H9 (cell line): ENCODE results near the gene APLP2. TPM values are rescaled to one million over a fixed set of nuclear protein-coding genes. Genes with fewer than 3 reads are reported as not detected.

Experiments used
- DNase-seq: peaks from one replicate; pipeline ENCODE4 v3.0.0-alpha.2; 2017
- H2AFZ ChIP-seq: one replicate; pipeline ENCODE4 v1.6.1; 2013; ENCODE audit warnings: mild to moderate bottlenecking, low read length, control low read depth, moderate library complexity
- H2AK5ac ChIP-seq: 2 replicates; pipeline ENCODE4 v1.6.1; 2013; ENCODE audit warnings: low read length, control low read depth, mixed read lengths; ENCODE audit not compliant: insufficient read length
- H2BK120ac ChIP-seq: one replicate; pipeline ENCODE4 v1.6.1; 2013; ENCODE audit warnings: low read depth, mild to moderate bottlenecking, low read length, control low read depth, inconsistent platforms; ENCODE audit not compliant: poor library complexity, severe bottlenecking
- H2BK12ac ChIP-seq: 2 replicates; pipeline ENCODE4 v1.6.1; 2013; ENCODE audit warnings: low read length, control low read depth, mixed read lengths, low read depth; ENCODE audit not compliant: insufficient read length
- H2BK15ac ChIP-seq: 2 replicates; pipeline ENCODE4 v1.6.1; 2013; ENCODE audit warnings: low read depth, low read length, control low read depth
- H2BK20ac ChIP-seq: one replicate; pipeline ENCODE4 v1.6.1; 2013; ENCODE audit warnings: low read depth, mild to moderate bottlenecking, low read length, control low read depth, inconsistent platforms; ENCODE audit not compliant: poor library complexity, severe bottlenecking
- H2BK5ac ChIP-seq: 2 replicates; pipeline ENCODE4 v1.6.1; 2013; ENCODE audit warnings: low read length, control low read depth, mixed read lengths; ENCODE audit not compliant: insufficient read length
- H3K14ac ChIP-seq: 2 replicates; pipeline ENCODE4 v1.6.1; 2013; ENCODE audit warnings: low read length, control low read depth; ENCODE audit not compliant: insufficient read depth
- H3K18ac ChIP-seq: 2 replicates; pipeline ENCODE4 v1.6.1; 2013; ENCODE audit warnings: low read depth, mild to moderate bottlenecking, mixed read lengths, low read length, control low read depth; ENCODE audit not compliant: insufficient read length
- H3K23ac ChIP-seq: 2 replicates; pipeline ENCODE4 v1.6.1; 2013; ENCODE audit warnings: low read length, control low read depth, mixed read lengths, low read depth; ENCODE audit not compliant: insufficient read length
- H3K23me2 ChIP-seq: 2 replicates; pipeline ENCODE4 v1.6.1; 2013; ENCODE audit warnings: low read depth, mild to moderate bottlenecking, mixed read lengths, low read length, control low read depth; ENCODE audit not compliant: insufficient read length, poor library complexity, severe bottlenecking
- H3K27ac ChIP-seq: 2 replicates; pipeline ENCODE4 v1.5.1; 2013; ENCODE audit warnings: low read length, control low read depth, mixed read lengths, low read depth; ENCODE audit not compliant: insufficient read length
- H3K27me3 ChIP-seq: 2 replicates; pipeline ENCODE4 v1.6.1; 2013; ENCODE audit warnings: low read length, control low read depth, inconsistent platforms; ENCODE audit not compliant: insufficient read depth
- H3K4ac ChIP-seq: 2 replicates; pipeline ENCODE4 v1.6.1; 2013; ENCODE audit warnings: low read depth, mild to moderate bottlenecking, control low read depth, inconsistent platforms, low read length, moderate library complexity
- H3K4me1 ChIP-seq: 2 replicates; pipeline ENCODE4 v1.6.1; 2013; ENCODE audit warnings: low read length, control low read depth, inconsistent platforms; ENCODE audit not compliant: insufficient read depth
- H3K4me2 ChIP-seq: 2 replicates; pipeline ENCODE4 v1.6.1; 2013; ENCODE audit warnings: low read length, control low read depth, mixed read lengths; ENCODE audit not compliant: insufficient read length, insufficient read depth
- H3K56ac ChIP-seq: 2 replicates; pipeline ENCODE4 v1.6.1; 2013; ENCODE audit warnings: low read depth, mild to moderate bottlenecking, mixed read lengths, low read length, control low read depth; ENCODE audit not compliant: insufficient read length
- H3K79me1 ChIP-seq: 2 replicates; pipeline ENCODE4 v1.6.1; 2013; ENCODE audit warnings: low read depth, mild to moderate bottlenecking, moderate library complexity, low read length, control low read depth, inconsistent platforms; ENCODE audit not compliant: insufficient read depth, poor library complexity, severe bottlenecking
- H3K79me2 ChIP-seq: 2 replicates; pipeline ENCODE4 v1.6.1; 2013; ENCODE audit warnings: low read length, control low read depth, inconsistent platforms; ENCODE audit not compliant: insufficient read depth
- H3K9ac ChIP-seq: 2 replicates; pipeline ENCODE4 v1.6.1; 2013; ENCODE audit warnings: low read length, control low read depth, mixed read lengths; ENCODE audit not compliant: insufficient read length; ENCODE audit errors: extremely low read depth
- H3K9me3 ChIP-seq: one replicate; pipeline ENCODE4 v1.6.1; 2013; ENCODE audit warnings: low read depth, low read length, inconsistent platforms; ENCODE audit not compliant: control insufficient read depth
- H3T11ph ChIP-seq: one replicate; pipeline ENCODE4 v1.6.1; 2013; ENCODE audit warnings: mild to moderate bottlenecking, low read length, control low read depth, inconsistent platforms
- H4K20me1 ChIP-seq: one replicate; pipeline ENCODE4 v1.6.1; 2013; ENCODE audit not compliant: control insufficient read depth, insufficient read length, insufficient read depth
- H4K5ac ChIP-seq: 2 replicates; pipeline ENCODE4 v1.6.1; 2013; ENCODE audit warnings: low read depth, mild to moderate bottlenecking, mixed read lengths, low read length, control low read depth; ENCODE audit not compliant: insufficient read length
- H4K8ac ChIP-seq: replicated peaks from 2 replicates; pipeline ENCODE4 v1.6.1; 2013; ENCODE audit warnings: low read length, control low read depth, mixed read lengths, low read depth; ENCODE audit not compliant: insufficient read length
- H4K91ac ChIP-seq: 2 replicates; pipeline ENCODE4 v1.6.1; 2013; ENCODE audit warnings: low read depth, mild to moderate bottlenecking, moderate library complexity, mixed read lengths, low read length, control low read depth; ENCODE audit not compliant: insufficient read length
- H3K27ac Mint-ChIP-seq, 3 experiments: 2 replicates in 2 of 3; 3 replicates in 1 of 3; pipeline ENCODE4 v1.8.0; 2020 to 2021; ENCODE audit warnings: mixed read lengths in 3 of 3, mild to moderate bottlenecking in 1 of 3, moderate library complexity in 1 of 3
- H3K27me3 Mint-ChIP-seq: 2 replicates; pipeline ENCODE4 v1.8.0; 2021; ENCODE audit warnings: low read depth, mild to moderate bottlenecking, moderate library complexity, mixed read lengths
- H3K36me3 Mint-ChIP-seq, 3 experiments: 2 replicates in 2 of 3; 3 replicates in 1 of 3; pipeline ENCODE4 v1.8.0; 2020 to 2021; ENCODE audit warnings: low read depth in 3 of 3, mixed read lengths in 3 of 3; ENCODE audit not compliant: insufficient read depth in 1 of 3
- H3K4me1 Mint-ChIP-seq, 2 experiments: 2 replicates each; pipeline ENCODE4 v1.8.0; 2020; ENCODE audit warnings: mixed read lengths in 2 of 2
- H3K4me3 Mint-ChIP-seq, 2 experiments: 2 replicates in 1 of 2; 3 replicates in 1 of 2; pipeline ENCODE4 v1.8.0; 2020 to 2021; ENCODE audit warnings: mild to moderate bottlenecking in 2 of 2, mixed read lengths in 2 of 2, moderate library complexity in 1 of 2
- H3K9me3 Mint-ChIP-seq, 2 experiments: 2 replicates in 1 of 2; 3 replicates in 1 of 2; pipeline ENCODE4 v1.8.0; 2020; ENCODE audit warnings: mild to moderate bottlenecking in 2 of 2, mixed read lengths in 2 of 2, moderate library complexity in 1 of 2
- CTCF ChIP-seq: fragments of 200-600 bp; sonication (generic); conservative IDR thresholded peaks from 3 replicates; pipeline ENCODE4 v1.8.0; 2021; ENCODE audit warnings: antibody characterized with exemption, mild to moderate bottlenecking
- WGBS: extraction: QIAGEN DNeasy Blood & Tissue Kit; methylation state at CpG from one replicate; pipeline ENCODE4 v1.1.7; 2013; ENCODE audit warnings: missing lambda C conversion rate, low lambda C conversion rate, mixed read lengths; ENCODE audit not compliant: insufficient read length; ENCODE audit errors: extremely low coverage; 5-methylcytosine and 5-hydroxymethylcytosine counted together
- total RNA-seq: library from RNA; stranded (reverse); gene quantifications from 2 replicates; pipeline ENCODE4 v1.2.1, GENCODE V29; 2021

Gene APLP2
- total RNA-seq, 1 experiment from 2014 or later, result 328 TPM

GRCh38 chr11:130055617-130056016 is 14.1 kb upstream of the APLP2 start:
- Mint-ChIP-seq H3K27me3 (no peaks in the 10 kb centered on the region; the same call in 1 of the 2 replicates), H3K4me3 (no peak overlapping the region), H3K4me1 (no peaks in the 10 kb centered on the region), H3K9me3 (peaks cover 2 to 3% of the 10 kb centered on the region in 2 experiments; a peak in 2 of 5 replicates), H3K36me3 (no peaks in the 10 kb centered on the region), H3K27ac (no peak overlapping the region)
- no peak overlapping the region for H4K91ac ChIP-seq
- H2BK12ac ChIP-seq, result no peak overlapping the region
- H3K27me3 ChIP-seq, result no peaks in the 10 kb centered on the region
- H3K23ac ChIP-seq, result no peak overlapping the region
- H2AFZ ChIP-seq, result no peak overlapping the region
- no peaks in the 10 kb centered on the region for H4K20me1 ChIP-seq
- no peak overlapping the region for H4K8ac ChIP-seq
- no peak overlapping the region for H2BK120ac ChIP-seq
- no peak for DNase-seq
- H3K27ac ChIP-seq, result no peak overlapping the region
- no peak overlapping the region for H3T11ph ChIP-seq
- H3K23me2 ChIP-seq, result no peaks in the 10 kb centered on the region
- no peaks in the 10 kb centered on the region for H3K4me1 ChIP-seq
- H4K5ac ChIP-seq, result no peak overlapping the region
- no peak overlapping the region for H2AK5ac ChIP-seq
- no peaks in the 10 kb centered on the region for H3K79me2 ChIP-seq
- WGBS, result no CpG with 5 or more reads among the region's 5 CpGs
- no peak overlapping the region for H2BK20ac ChIP-seq
- no peak overlapping the region for H2BK15ac ChIP-seq
- H2BK5ac ChIP-seq, result no peak overlapping the region
- H3K9ac ChIP-seq, result no peak overlapping the region
- TF ChIP-seq CTCF, result no peak
- no peak overlapping the region for H3K4me2 ChIP-seq
- H3K79me1 ChIP-seq, result no peaks in the 10 kb centered on the region
- H3K4ac ChIP-seq, result no peak overlapping the region
- H3K56ac ChIP-seq, result no peak overlapping the region
- no peak overlapping the region for H3K18ac ChIP-seq
- H3K14ac ChIP-seq, result no peak overlapping the region
- H3K9me3 ChIP-seq, result no peaks in the 10 kb centered on the region
